PC-3 (cell line): ENCODE measurements around the gene ADIG.

Experiments
- CTCF ChIP-seq: fragments of 300-600 bp; sonication (generic); conservative IDR thresholded peaks from 2 replicates; pipeline ENCODE4 v1.5.1; 2017; ENCODE audit warnings: antibody characterized with exemption, low read depth, mild to moderate bottlenecking, low read length
- EZH2 ChIP-seq: fragments of 300-600 bp; sonication (generic); IDR thresholded peaks from one replicate; pipeline ENCODE4 v1.6.1; 2017; ENCODE audit warnings: antibody characterized with exemption, mild to moderate bottlenecking, low read length; ENCODE audit not compliant: unreplicated experiment
- EZH2phosphoT487 ChIP-seq: fragments of 300-600 bp; sonication (generic); IDR thresholded peaks from 2 replicates; pipeline ENCODE4 v1.6.1; 2018; ENCODE audit warnings: mild to moderate bottlenecking, antibody characterized with exemption, low read length, borderline replicate concordance

GRCh38 chr20:38555395-38555794, 25.6 kb upstream of the ADIG start:
- no peak for TF ChIP-seq CTCF
- no peak for TF ChIP-seq EZH2
- no peak for TF ChIP-seq EZH2phosphoT487
